Stimulated activated CD4-positive, alpha-beta T cell treated with anti-CD3 and anti-CD28 coated beads, Interleukin-4, amount 100 ng/mL, for 24 hours (primary cell): Measurements from ENCODE around the gene KDM8.
"Not testable (repeated sequence)": the region's sequence is repeated elsewhere in the genome, so short reads cannot be mapped to it uniquely, and the experiment has no call there.

ENCODE experiments used
- DNase-seq: peaks from one replicate; pipeline ENCODE4 v3.0.0-alpha.2; 2020

Gene KDM8

GRCh38 chr16:27247076-27247475 lies 43.8 kb downstream of the KDM8 start:
- DNase-seq = not testable (repeated sequence)

- no peak for DNase-seq
Measured at GRCh38 chr16:27248036-27248435, 44.7 kb downstream of the KDM8 start.

GRCh38 chr16:27248886-27249285 lies 45.6 kb downstream of the KDM8 start:
- not testable (repeated sequence) for DNase-seq

- no peak for DNase-seq
Measured at GRCh38 chr16:27251541-27252205, 48.3 kb downstream of the KDM8 start.

- DNase-seq = no peak
Measured at GRCh38 chr16:27252206-27252585, 48.9 kb downstream of the KDM8 start.

- no peak for DNase-seq
Measured at GRCh38 chr16:27253526-27253930, 50.2 kb downstream of the KDM8 start.

- peak; percentile 44 for DNase-seq
Measured at GRCh38 chr16:27254262-27254811, 51.0 kb downstream of the KDM8 start.

- no peak for DNase-seq
Measured at GRCh38 chr16:27256861-27257260, 53.5 kb downstream of the KDM8 start.

- DNase-seq = no peak
Measured at GRCh38 chr16:27257271-27257670, 53.9 kb downstream of the KDM8 start.

GRCh38 chr16:27258241-27258734 lies 55.0 kb downstream of the KDM8 start:
- DNase-seq = no peak

- no peak for DNase-seq
Measured at GRCh38 chr16:27259710-27260109, 56.4 kb downstream of the KDM8 start.

GRCh38 chr16:27262904-27263423 lies 59.6 kb downstream of the KDM8 start:
- DNase-seq = not testable (repeated sequence)

GRCh38 chr16:27264151-27264550 lies 60.8 kb downstream of the KDM8 start:
- DNase-seq = no peak

GRCh38 chr16:27265982-27266381 lies 62.7 kb downstream of the KDM8 start:
- DNase-seq = no peak

- DNase-seq = no peak
Measured at GRCh38 chr16:27267037-27267677, 63.8 kb downstream of the KDM8 start.

- DNase-seq = peak; percentile 99
Measured at GRCh38 chr16:27268376-27269299, 65.3 kb downstream of the KDM8 start, which contains the start of gene NSMCE1. Gene NSMCE1, minus strand, starts transcription at chr16:27268772. Its CDS starts 11,202 bp downstream, at chr16:27257570.

GRCh38 chr16:27269300-27270150 lies 66.2 kb downstream of the KDM8 start:
- DNase-seq = no peak

GRCh38 chr16:27270349-27270748 lies 67.0 kb downstream of the KDM8 start:
- no peak for DNase-seq
